NT2/D1 (cell line): ENCODE measurements around the gene PNRC1.

Source experiments
- SUZ12 ChIP-seq: IDR thresholded peaks from 2 replicates; pipeline ENCODE4 v1.6.1; 2011; ENCODE audit not compliant: insufficient read length, insufficient read depth; ENCODE audit errors: extremely low read depth
- YY1 ChIP-seq: IDR thresholded peaks from 2 replicates; pipeline ENCODE4 v1.6.1; 2011; ENCODE audit not compliant: insufficient read length, insufficient read depth

- TF ChIP-seq YY1 (no peak), SUZ12 (no peak)
These were observed 16.7 kb upstream of the PNRC1 start for GRCh38 chr6:89063881-89064280.
